Measurements from ENCODE around the gene ZSWIM1. TPM values are rescaled to one million over a fixed set of nuclear protein-coding genes. Genes with fewer than 3 reads are reported as not detected.

Gene ZSWIM1
- total and polyA plus RNA-seq, 2 of the 13 experiments (the other 11 are each of a cell fraction or from before 2014, with no cell fraction given): 9.5 to 11.7 TPM

DNA sequence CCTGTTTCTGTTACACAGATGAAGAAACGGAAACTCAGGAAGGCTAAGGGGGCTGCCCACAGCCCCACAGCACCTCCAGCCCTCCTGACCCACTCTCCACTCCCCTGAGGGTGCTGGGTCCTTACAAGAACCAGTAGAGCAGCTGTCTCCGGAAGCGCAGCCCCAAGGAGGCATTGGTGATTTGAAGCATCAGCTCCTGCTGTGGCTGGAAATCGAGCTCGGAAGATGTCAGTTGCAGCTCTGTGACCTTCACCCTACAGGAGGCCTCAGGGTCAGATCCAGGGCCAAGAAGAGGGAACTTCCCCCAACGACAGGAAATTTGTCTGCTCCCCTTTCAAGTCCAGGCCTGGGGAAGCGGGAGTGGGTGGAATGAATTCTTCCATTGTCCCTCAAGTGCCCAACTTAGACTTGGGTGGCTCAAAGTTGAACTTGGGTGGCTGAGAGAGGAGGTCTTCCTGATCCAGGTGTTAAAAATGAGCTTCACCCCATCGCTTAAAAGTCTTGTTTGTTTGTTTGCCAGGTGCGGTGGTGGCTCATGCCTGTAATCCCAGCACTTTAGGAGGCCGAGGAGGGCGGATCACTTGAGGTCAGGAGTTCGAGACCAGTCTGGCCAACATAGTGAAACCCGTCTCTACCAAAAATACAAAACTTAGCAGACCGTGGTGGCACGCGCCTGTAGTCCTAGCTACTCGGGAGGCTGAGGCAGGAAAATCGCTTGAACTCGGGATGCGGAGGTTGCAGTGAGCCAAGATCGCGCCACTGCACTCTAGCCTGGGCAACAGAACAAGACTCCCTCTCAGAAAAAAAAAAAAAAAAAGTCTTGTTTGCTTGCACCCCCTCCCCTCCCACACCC is 29.0 kb downstream of the ZSWIM1 start (continued):
- TF ChIP-seq, protein P1, sequence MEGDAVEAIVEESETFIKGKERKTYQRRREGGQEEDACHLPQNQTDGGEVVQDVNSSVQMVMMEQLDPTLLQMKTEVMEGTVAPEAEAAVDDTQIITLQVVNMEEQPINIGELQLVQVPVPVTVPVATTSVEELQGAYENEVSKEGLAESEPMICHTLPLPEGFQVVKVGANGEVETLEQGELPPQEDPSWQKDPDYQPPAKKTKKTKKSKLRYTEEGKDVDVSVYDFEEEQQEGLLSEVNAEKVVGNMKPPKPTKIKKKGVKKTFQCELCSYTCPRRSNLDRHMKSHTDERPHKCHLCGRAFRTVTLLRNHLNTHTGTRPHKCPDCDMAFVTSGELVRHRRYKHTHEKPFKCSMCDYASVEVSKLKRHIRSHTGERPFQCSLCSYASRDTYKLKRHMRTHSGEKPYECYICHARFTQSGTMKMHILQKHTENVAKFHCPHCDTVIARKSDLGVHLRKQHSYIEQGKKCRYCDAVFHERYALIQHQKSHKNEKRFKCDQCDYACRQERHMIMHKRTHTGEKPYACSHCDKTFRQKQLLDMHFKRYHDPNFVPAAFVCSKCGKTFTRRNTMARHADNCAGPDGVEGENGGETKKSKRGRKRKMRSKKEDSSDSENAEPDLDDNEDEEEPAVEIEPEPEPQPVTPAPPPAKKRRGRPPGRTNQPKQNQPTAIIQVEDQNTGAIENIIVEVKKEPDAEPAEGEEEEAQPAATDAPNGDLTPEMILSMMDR (CRISPR knock-in tag; IDR thresholded peaks at IDR 0.05): no peak
- TF ChIP-seq HMG20B (CRISPR knock-in tag; conservative IDR thresholded peaks at IDR 0.05): 0 out of 2 replicates have a peak, but pooled peaks have one; percentile 32
- TF ChIP-seq, protein P2, sequence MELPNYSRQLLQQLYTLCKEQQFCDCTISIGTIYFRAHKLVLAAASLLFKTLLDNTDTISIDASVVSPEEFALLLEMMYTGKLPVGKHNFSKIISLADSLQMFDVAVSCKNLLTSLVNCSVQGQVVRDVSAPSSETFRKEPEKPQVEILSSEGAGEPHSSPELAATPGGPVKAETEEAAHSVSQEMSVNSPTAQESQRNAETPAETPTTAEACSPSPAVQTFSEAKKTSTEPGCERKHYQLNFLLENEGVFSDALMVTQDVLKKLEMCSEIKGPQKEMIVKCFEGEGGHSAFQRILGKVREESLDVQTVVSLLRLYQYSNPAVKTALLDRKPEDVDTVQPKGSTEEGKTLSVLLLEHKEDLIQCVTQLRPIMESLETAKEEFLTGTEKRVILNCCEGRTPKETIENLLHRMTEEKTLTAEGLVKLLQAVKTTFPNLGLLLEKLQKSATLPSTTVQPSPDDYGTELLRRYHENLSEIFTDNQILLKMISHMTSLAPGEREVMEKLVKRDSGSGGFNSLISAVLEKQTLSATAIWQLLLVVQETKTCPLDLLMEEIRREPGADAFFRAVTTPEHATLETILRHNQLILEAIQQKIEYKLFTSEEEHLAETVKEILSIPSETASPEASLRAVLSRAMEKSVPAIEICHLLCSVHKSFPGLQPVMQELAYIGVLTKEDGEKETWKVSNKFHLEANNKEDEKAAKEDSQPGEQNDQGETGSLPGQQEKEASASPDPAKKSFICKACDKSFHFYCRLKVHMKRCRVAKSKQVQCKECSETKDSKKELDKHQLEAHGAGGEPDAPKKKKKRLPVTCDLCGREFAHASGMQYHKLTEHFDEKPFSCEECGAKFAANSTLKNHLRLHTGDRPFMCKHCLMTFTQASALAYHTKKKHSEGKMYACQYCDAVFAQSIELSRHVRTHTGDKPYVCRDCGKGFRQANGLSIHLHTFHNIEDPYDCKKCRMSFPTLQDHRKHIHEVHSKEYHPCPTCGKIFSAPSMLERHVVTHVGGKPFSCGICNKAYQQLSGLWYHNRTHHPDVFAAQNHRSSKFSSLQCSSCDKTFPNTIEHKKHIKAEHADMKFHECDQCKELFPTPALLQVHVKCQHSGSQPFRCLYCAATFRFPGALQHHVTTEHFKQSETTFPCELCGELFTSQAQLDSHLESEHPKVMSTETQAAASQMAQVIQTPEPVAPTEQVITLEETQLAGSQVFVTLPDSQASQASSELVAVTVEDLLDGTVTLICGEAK (IDR thresholded peaks at IDR 0.05): no peak
- TF ChIP-seq, protein P2 (CRISPR knock-in tag; IDR thresholded peaks at IDR 0.05): no peak; the same call in 1 of the 2 replicates
- TF ChIP-seq, protein P3, sequence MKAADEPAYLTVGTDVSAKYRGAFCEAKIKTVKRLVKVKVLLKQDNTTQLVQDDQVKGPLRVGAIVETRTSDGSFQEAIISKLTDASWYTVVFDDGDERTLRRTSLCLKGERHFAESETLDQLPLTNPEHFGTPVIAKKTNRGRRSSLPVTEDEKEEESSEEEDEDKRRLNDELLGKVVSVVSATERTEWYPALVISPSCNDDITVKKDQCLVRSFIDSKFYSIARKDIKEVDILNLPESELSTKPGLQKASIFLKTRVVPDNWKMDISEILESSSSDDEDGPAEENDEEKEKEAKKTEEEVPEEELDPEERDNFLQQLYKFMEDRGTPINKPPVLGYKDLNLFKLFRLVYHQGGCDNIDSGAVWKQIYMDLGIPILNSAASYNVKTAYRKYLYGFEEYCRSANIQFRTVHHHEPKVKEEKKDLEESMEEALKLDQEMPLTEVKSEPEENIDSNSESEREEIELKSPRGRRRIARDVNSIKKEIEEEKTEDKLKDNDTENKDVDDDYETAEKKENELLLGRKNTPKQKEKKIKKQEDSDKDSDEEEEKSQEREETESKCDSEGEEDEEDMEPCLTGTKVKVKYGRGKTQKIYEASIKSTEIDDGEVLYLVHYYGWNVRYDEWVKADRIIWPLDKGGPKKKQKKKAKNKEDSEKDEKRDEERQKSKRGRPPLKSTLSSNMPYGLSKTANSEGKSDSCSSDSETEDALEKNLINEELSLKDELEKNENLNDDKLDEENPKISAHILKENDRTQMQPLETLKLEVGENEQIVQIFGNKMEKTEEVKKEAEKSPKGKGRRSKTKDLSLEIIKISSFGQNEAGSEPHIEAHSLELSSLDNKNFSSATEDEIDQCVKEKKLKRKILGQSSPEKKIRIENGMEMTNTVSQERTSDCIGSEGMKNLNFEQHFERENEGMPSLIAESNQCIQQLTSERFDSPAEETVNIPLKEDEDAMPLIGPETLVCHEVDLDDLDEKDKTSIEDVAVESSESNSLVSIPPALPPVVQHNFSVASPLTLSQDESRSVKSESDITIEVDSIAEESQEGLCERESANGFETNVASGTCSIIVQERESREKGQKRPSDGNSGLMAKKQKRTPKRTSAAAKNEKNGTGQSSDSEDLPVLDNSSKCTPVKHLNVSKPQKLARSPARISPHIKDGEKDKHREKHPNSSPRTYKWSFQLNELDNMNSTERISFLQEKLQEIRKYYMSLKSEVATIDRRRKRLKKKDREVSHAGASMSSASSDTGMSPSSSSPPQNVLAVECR (CRISPR knock-in tag; IDR thresholded peaks at IDR 0.05; ENCODE audit: borderline replicate concordance): no peak; the same call in 1 of the 2 replicates
- TF ChIP-seq, protein P4, sequence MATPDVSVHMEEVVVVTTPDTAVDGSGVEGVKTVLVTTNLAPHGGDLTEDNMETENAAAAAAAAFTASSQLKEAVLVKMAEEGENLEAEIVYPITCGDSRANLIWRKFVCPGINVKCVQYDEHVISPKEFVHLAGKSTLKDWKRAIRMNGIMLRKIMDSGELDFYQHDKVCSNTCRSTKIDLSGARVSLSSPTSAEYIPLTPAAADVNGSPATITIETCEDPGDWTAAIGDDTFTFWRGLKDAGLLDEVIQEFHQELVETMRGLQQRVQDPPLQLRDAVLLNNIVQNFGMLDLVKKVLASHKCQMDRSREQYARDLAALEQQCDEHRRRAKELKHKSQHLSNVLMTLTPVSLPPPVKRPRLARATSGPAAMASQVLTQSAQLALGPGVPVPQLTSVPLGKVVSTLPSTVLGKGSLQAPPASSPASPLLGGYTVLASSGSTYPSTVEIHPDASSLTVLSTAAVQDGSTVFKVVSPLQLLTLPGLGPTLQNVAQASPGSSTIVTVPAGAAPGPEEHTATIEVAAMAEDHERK (CRISPR knock-in tag; IDR thresholded peaks at IDR 0.05; ENCODE audit: low read depth): no peak
- no peak for TF ChIP-seq ZFP82 (CRISPR knock-in tag; IDR thresholded peaks at IDR 0.05; ENCODE audit: borderline replicate concordance)
- no peak for TF ChIP-seq ZNF570 (CRISPR knock-in tag; IDR thresholded peaks at IDR 0.05; ENCODE audit: borderline replicate concordance)
- TF ChIP-seq PAF1 (CRISPR knock-in tag; IDR thresholded peaks at IDR 0.05): no peak
- TF ChIP-seq CHD2 (IDR thresholded peaks at IDR 0.05; ENCODE audit: low read depth, low read length): no peak
- peak; percentile 65 to 91 for TF ChIP-seq NR2F1 (CRISPR knock-in tag; IDR thresholded peaks at IDR 0.05)
